ENCODE results near the gene BCAR1.

The BCAR1 gene

DNA sequence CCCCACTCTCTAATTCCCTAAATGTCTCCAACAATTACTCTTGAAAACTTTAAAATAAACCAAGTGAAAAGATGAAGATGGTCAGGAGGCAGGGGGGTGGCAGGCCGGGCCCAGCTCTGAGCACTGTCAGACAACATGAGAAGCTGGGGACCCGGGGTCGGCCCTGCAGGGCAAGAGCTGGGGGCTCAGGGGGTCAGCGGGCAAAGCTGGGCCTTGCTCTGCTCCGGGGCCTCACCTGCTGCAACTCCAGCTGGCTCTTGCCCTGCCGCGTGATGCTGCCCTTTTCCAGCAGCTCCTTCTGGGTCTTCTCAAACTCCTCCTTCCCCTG lies 17.8 kb downstream of the BCAR1 start:
- TF ChIP-seq CTCF (IDR thresholded peaks at IDR 0.05; ENCODE audit: insufficient read depth, low read depth, low read length, missing control alignments): no peak
- DNase-seq (ENCODE audit: low read depth): no peak
- no peak overlapping the region for H3K4me3 ChIP-seq (ENCODE audit: low read length)

DNA sequence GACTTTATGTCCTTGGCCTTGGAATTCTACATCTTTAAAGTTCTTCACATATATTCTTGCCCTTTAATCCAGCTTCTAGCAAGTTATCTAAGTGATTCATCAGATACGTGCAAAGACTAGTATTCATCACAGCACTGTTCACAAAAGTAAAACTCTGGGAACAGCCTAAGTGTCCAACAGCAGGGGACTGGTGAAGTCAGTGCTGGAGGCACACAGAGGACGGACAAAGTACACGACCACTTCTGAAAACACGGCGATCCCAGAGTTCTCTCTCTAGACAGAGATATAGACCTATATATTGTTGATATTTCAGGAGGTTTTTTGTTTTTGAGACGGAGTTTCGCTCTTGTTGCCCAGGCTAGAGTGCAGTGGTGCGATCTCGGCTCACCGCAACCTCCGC lies 19.9 kb downstream of the BCAR1 start:
- no peak for DNase-seq (ENCODE audit: low read depth)
- H3K4me3 ChIP-seq (ENCODE audit: low read length): no peak overlapping the region
- TF ChIP-seq CTCF (IDR thresholded peaks at IDR 0.05; ENCODE audit: insufficient read depth, low read depth, low read length, missing control alignments): no peak

- no peak overlapping the region for H3K4me3 ChIP-seq (ENCODE audit: low read length)
- DNase-seq (ENCODE audit: low read depth): peak; percentile 48
- no peak for TF ChIP-seq CTCF (IDR thresholded peaks at IDR 0.05; ENCODE audit: insufficient read depth, low read depth, low read length, missing control alignments)
These were observed 20.8 kb downstream of the BCAR1 start for GRCh38 chr16:75230471-75231110.

DNA sequence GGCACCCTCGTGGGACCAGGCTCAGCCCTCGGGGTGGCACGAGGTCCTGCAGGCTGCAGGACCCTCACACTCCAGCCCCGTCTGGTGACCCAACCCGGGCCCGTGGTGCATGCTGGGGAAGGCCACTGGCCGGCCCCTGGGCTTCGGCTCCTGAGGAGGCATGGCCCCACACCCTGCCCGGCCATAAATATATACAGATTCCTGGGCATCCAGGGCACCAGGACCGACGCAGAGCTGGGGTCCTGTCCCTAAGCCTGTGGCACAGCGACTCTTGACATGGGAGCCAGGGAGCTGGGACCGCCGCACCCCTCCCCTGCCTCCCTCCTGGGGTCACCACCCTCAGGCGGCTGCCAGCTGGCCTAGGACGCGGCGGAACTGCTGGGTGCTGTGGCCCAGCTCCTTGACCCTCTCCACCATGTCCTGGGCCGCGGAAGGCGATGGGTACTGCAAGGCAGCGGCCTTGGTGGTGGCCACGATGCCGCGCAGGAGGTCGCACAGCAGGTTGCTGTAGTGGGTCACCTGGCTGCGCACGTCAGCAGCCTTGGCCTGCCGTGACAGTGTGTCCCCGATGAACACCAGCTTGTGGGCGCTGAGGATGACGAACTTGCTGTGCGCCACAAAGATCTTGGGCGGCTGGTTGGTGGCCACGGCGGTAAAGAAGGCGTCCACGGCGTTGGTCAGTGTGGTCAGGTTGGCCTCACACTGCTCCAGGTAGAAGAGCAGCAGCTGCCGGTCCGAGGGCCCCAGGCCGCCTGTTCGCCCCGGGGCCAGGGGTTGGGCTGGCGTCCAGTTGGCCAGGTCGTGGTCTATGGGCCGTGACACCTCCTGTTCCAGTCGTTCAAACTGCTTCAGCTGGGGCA lies 22.0 kb downstream of the BCAR1 start:
- TF ChIP-seq CTCF (IDR thresholded peaks at IDR 0.05; ENCODE audit: insufficient read depth, low read depth, low read length, missing control alignments): no peak
- no peak overlapping the region for H3K4me3 ChIP-seq (ENCODE audit: low read length)
- no peak for DNase-seq (ENCODE audit: low read depth)

GRCh38 chr16:75228143-75228976 lies 23.1 kb downstream of the BCAR1 start:
- no peak for TF ChIP-seq CTCF (IDR thresholded peaks at IDR 0.05; ENCODE audit: insufficient read depth, low read depth, low read length, missing control alignments)
- no peak for DNase-seq (ENCODE audit: low read depth)
- H3K4me3 ChIP-seq (ENCODE audit: low read length): no peak overlapping the region

DNA sequence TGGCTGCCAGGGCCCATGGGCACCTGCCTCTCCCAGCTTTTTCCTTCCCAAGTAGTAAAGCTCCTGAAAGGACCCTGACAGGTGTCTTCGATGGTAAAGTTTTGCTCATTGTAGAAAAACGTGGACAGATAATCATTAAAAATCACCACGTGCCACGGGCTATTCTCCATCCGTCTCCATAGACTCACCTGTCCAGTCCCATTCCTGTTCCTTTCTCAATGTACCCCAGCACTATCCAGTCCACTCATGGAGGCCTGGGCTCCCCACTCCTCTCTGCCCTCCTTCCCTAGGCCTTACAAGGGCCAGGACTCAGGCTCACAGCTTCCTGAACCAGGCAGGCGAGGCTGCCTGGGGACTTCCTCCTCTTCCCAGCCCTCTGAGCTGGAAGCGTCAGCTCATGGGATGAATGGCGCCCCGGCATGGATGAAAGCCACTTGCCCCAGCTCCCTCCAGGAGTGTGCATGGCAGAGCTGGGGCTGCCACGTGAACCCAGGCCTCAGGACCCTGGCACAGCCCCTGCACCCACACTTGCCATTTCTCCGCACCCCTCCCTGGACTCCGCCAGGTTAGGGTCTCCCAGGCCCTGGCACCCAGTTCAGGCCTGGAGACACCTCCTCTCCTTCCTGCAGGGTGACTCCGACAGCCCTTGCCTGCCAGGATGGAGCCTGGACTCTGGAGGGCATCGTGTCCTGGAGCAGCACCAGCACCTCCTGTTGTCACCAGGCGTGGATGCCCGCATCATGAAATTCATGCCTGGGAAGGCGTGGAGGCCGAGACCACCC lies 23.9 kb downstream of the BCAR1 start:
- no peak for DNase-seq (ENCODE audit: low read depth)
- H3K4me3 ChIP-seq (ENCODE audit: low read length): no peak overlapping the region
- TF ChIP-seq CTCF (IDR thresholded peaks at IDR 0.05; ENCODE audit: insufficient read depth, low read depth, low read length, missing control alignments): no peak

Data from epithelial cell of esophagus (primary cell).